Tibial artery (tissue), 4 donors: Measurements from ENCODE around the gene EXOG.

Experiments
- DNase-seq, 2 donors: peaks; one replicate each; pipeline ENCODE4 v3.0.0-alpha.2; 2019
- H3K27ac ChIP-seq, 2 donors: fragments of 200-600 bp; sonication (generic) in 1 of 2; 1 replicate in 1 of 2; 2 replicates in 1 of 2; pipeline ENCODE4 v1.5.1; 2018 to 2019; ENCODE audit warnings: mild to moderate bottlenecking in 1 of 2
- H3K27me3 ChIP-seq, 2 donors: fragments of 200-600 bp; sonication (generic) in 1 of 2; one replicate each; pipeline versions ENCODE4 v1.5.1 to v1.6.0; 2016 to 2019
- H3K36me3 ChIP-seq, 3 donors: fragments of 200-600 bp; sonication (generic) in 2 of 3; one replicate each; pipeline ENCODE4 v1.5.1; 2016 to 2019; ENCODE audit warnings: mild to moderate bottlenecking in 2 of 3
- H3K4me1 ChIP-seq, 4 donors: fragments of 200-600 bp; sonication (generic) in 2 of 4; 1 replicate in 3 of 4; 2 replicates in 1 of 4; pipeline ENCODE4 v1.5.1; 2016 to 2019
- H3K4me3 ChIP-seq, 2 donors: fragments of 200-600 bp; sonication (generic) in 1 of 2; 1 replicate in 1 of 2; 2 replicates in 1 of 2; pipeline ENCODE4 v1.5.1; 2018 to 2019; ENCODE audit warnings: mild to moderate bottlenecking in 2 of 2
- H3K9me3 ChIP-seq, 3 donors: fragments of 200-600 bp; sonication (generic) in 1 of 3; one replicate each; pipeline ENCODE4 v1.5.1; 2016 to 2019
- CTCF ChIP-seq, 2 experiments: fragments of 200-600 bp in 1 of 2; fragments of 450-650 bp in 1 of 2; IDR thresholded peaks; one replicate each; pipeline ENCODE4 v1.5.1; 2017 to 2019; ENCODE audit warnings: antibody characterized with exemption in 2 of 2, mild to moderate bottlenecking in 1 of 2, moderate library complexity in 1 of 2
- intact Hi-C: fragments of 100-400 bp; cut with DNase I; formaldehyde crosslinking; loops from one replicate; pipeline ENCODE4 v1.15.0; 2023; ENCODE audit warnings: low total_unique reads

The EXOG gene

GRCh38 chr3:38515367-38515766, 19.2 kb downstream of the EXOG start:
- peaks cover 0 to 9% (median 3%) of the 10 kb centered on the region in 4 donors for H3K4me1 ChIP-seq
- no peak for TF ChIP-seq CTCF (IDR thresholded peaks at IDR 0.05)
- H3K36me3 ChIP-seq, result peaks cover 23 to 63% (median 30%) of the 10 kb centered on the region in 3 donors
- H3K27ac ChIP-seq, result no peak overlapping the region
- intact Hi-C loops, result no loop called here
- H3K4me3 ChIP-seq, result no peak overlapping the region
- no peaks in the 10 kb centered on the region for H3K9me3 ChIP-seq
- H3K27me3 ChIP-seq, result no peaks in the 10 kb centered on the region
- no peak for DNase-seq

DNA sequence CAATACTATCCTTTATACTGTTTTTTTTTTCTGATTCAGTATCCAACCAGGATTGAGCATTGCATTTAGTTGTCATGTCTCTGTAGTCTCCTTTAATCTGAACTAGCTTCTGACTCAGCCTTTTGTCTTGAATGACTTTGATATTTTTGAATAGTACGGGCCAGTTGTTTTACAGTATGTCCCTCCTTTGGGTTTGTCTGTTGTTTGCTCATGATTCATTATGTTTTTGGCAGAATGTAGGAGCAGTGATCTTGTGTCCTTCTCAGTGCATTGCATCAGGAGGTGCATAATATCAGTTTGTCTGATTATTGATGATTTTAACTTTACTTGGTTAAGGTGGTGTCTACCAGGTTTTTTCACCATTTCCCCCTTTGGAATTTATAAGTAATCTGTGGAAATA, 20.5 kb downstream of the EXOG start:
- H3K4me3 ChIP-seq, result no peak overlapping the region
- TF ChIP-seq CTCF (IDR thresholded peaks at IDR 0.05), result no peak
- H3K36me3 ChIP-seq, result peaks cover 21 to 52% (median 23%) of the 10 kb centered on the region in 3 donors
- H3K27ac ChIP-seq, result no peak overlapping the region
- DNase-seq, result no peak
- H3K27me3 ChIP-seq, result no peaks in the 10 kb centered on the region
- peaks cover 0 to 11% (median 4%) of the 10 kb centered on the region in 4 donors for H3K4me1 ChIP-seq
- no peaks in the 10 kb centered on the region for H3K9me3 ChIP-seq
- intact Hi-C loops, result no loop called here

DNA sequence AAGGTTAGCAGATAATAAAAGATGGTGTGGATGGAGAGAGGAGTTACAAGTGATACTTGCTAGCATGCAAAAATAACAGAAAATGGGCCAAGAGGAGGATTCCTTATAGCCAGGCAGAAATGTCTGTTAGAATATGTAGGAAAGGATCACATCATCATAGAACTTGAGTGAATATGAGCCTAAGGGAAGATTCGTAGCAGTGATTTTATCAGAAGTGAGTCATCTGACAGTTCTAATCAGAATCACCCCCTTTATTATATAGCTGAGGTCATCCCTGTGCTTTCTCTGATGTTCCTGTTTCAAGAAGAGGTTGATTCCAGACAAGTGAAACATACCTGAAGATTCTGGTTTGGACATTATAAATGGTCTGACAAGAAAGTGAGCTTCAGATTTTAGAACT, 22.9 kb downstream of the EXOG start:
- intact Hi-C loops, result no loop called here
- no peaks in the 10 kb centered on the region for H3K9me3 ChIP-seq
- no peak overlapping the region for H3K27ac ChIP-seq
- peaks cover 22 to 56% (median 22%) of the 10 kb centered on the region in 3 donors for H3K36me3 ChIP-seq
- no peak overlapping the region for H3K4me3 ChIP-seq
- TF ChIP-seq CTCF (IDR thresholded peaks at IDR 0.05), result no peak
- no peak for DNase-seq
- H3K4me1 ChIP-seq, result peaks cover 0 to 11% (median 4%) of the 10 kb centered on the region in 4 donors
- H3K27me3 ChIP-seq, result no peaks in the 10 kb centered on the region

GRCh38 chr3:38519651-38520050, 23.5 kb downstream of the EXOG start:
- Histone ChIP-seq H3K4me1 (peaks cover 0 to 11% (median 4%) of the 10 kb centered on the region in 4 donors), H3K9me3 (no peaks in the 10 kb centered on the region), H3K36me3 (peaks cover 22 to 56% (median 23%) of the 10 kb centered on the region in 3 donors), H3K27ac (no peak overlapping the region), H3K27me3 (no peaks in the 10 kb centered on the region), H3K4me3 (no peak overlapping the region)
- intact Hi-C loops, result loop anchor here (2.0 kb wide), 1 partner anchor 131 kb away; no protein-coding TSS in a partner anchor
- TF ChIP-seq CTCF (IDR thresholded peaks at IDR 0.05), result no peak
- no peak for DNase-seq

GRCh38 chr3:38521391-38521987, 25.3 kb downstream of the EXOG start:
- Histone ChIP-seq H3K36me3 (peaks cover 27 to 62% (median 35%) of the 10 kb centered on the region in 3 donors), H3K27me3 (no peaks in the 10 kb centered on the region), H3K4me3 (no peak overlapping the region), H3K9me3 (no peaks in the 10 kb centered on the region), H3K4me1 (peaks cover 0 to 11% (median 4%) of the 10 kb centered on the region in 4 donors), H3K27ac (no peak overlapping the region)
- peak; percentile 79 to 88 for TF ChIP-seq CTCF (IDR thresholded peaks at IDR 0.05)
- intact Hi-C loops, result loop anchor here (2.0 kb wide), 1 partner anchor 129 kb away; no protein-coding TSS in a partner anchor
- DNase-seq, result peak in 1 of 2 donors; percentile 55
